ENCODE results near the gene MSI2. TPM values are rescaled to one million over a fixed set of nuclear protein-coding genes. Genes with fewer than 3 reads are reported as not detected.

The MSI2 gene
- total RNA-seq, 1 donor from 2014 or later, result 44.6 TPM

GRCh38 chr17:57418463-57419246, 162.3 kb downstream of the MSI2 start:
- no peak for DNase-seq

GRCh38 chr17:57419940-57420550, 163.7 kb downstream of the MSI2 start:
- no peak for DNase-seq

GRCh38 chr17:57420734-57421717, 164.7 kb downstream of the MSI2 start:
- no peak for DNase-seq

- no peak for DNase-seq
Measured at GRCh38 chr17:57422574-57423164, 166.3 kb downstream of the MSI2 start.

- DNase-seq, result no peak
Measured at GRCh38 chr17:57423541-57423940, 167.2 kb downstream of the MSI2 start.

GRCh38 chr17:57424273-57424672, 167.9 kb downstream of the MSI2 start:
- no peak for DNase-seq

- no peak for DNase-seq
Measured at GRCh38 chr17:57424777-57425188, 168.5 kb downstream of the MSI2 start.

GRCh38 chr17:57425431-57425830, 169.1 kb downstream of the MSI2 start:
- no peak for DNase-seq

GRCh38 chr17:57425903-57426880, 169.9 kb downstream of the MSI2 start:
- DNase-seq, result no peak

GRCh38 chr17:57429966-57430365, 173.6 kb downstream of the MSI2 start:
- DNase-seq, result no peak

GRCh38 chr17:57431415-57431814, 175.1 kb downstream of the MSI2 start:
- no peak for DNase-seq

GRCh38 chr17:57432507-57433277, 176.4 kb downstream of the MSI2 start:
- DNase-seq, result no peak

- no peak for DNase-seq
Measured at GRCh38 chr17:57433452-57433851, 177.1 kb downstream of the MSI2 start.

- no peak for DNase-seq
Measured at GRCh38 chr17:57434361-57434760, 178.0 kb downstream of the MSI2 start.

- no peak for DNase-seq
Measured at GRCh38 chr17:57436565-57436964, 180.2 kb downstream of the MSI2 start.

GRCh38 chr17:57438066-57438731, 181.9 kb downstream of the MSI2 start:
- DNase-seq, result no peak

GRCh38 chr17:57439651-57440050, 183.3 kb downstream of the MSI2 start:
- no peak for DNase-seq

GRCh38 chr17:57440522-57441269, 184.4 kb downstream of the MSI2 start:
- DNase-seq, result peak; percentile 80

- DNase-seq, result no peak
Measured at GRCh38 chr17:57441270-57441600, 184.9 kb downstream of the MSI2 start.
